ENCODE data around the gene MAP3K7CL.

Gene MAP3K7CL

GRCh38 chr21:29189353-29189752, 58.9 kb downstream of the MAP3K7CL start:
- no peak for DNase-seq (ENCODE audit: low read depth)
- H3K4me3 ChIP-seq (replicated peaks; ENCODE audit: low read depth, low read length), result no peak overlapping the region
- no peak for TF ChIP-seq CTCF (IDR thresholded peaks at IDR 0.05; ENCODE audit: low read length, missing control alignments)

- H3K4me3 ChIP-seq (replicated peaks; ENCODE audit: low read depth, low read length), result no peak overlapping the region
- DNase-seq (ENCODE audit: low read depth), result peak; percentile 73
- no peak for TF ChIP-seq CTCF (IDR thresholded peaks at IDR 0.05; ENCODE audit: low read length, missing control alignments)
These were observed 60.5 kb downstream of the MAP3K7CL start for GRCh38 chr21:29190923-29191331.

- DNase-seq (ENCODE audit: low read depth), result no peak
- H3K4me3 ChIP-seq (replicated peaks; ENCODE audit: low read depth, low read length), result no peak overlapping the region
- TF ChIP-seq CTCF (IDR thresholded peaks at IDR 0.05; ENCODE audit: low read length, missing control alignments), result no peak
These were observed 62.6 kb downstream of the MAP3K7CL start for GRCh38 chr21:29193072-29193471.

GRCh38 chr21:29193901-29194300, 63.5 kb downstream of the MAP3K7CL start:
- no peak for TF ChIP-seq CTCF (IDR thresholded peaks at IDR 0.05; ENCODE audit: low read length, missing control alignments)
- DNase-seq (ENCODE audit: low read depth), result no peak
- no peak overlapping the region for H3K4me3 ChIP-seq (replicated peaks; ENCODE audit: low read depth, low read length)

- no peak overlapping the region for H3K4me3 ChIP-seq (replicated peaks; ENCODE audit: low read depth, low read length)
These were observed 63.9 kb downstream of the MAP3K7CL start for GRCh38 chr21:29194342-29194741.

GRCh38 chr21:29194847-29195246, 64.4 kb downstream of the MAP3K7CL start:
- no peak for DNase-seq (ENCODE audit: low read depth)
- TF ChIP-seq CTCF (IDR thresholded peaks at IDR 0.05; ENCODE audit: low read length, missing control alignments), result no peak
- no peak overlapping the region for H3K4me3 ChIP-seq (replicated peaks; ENCODE audit: low read depth, low read length)

More at GRCh38 chr21:29194342-29194741, 63.9 kb downstream of the MAP3K7CL start:
- DNase-seq (ENCODE audit: low read depth), result no peak
- no peak for TF ChIP-seq CTCF (IDR thresholded peaks at IDR 0.05; ENCODE audit: low read length, missing control alignments)

- peak; percentile 96 for DNase-seq (ENCODE audit: low read depth)
- TF ChIP-seq CTCF (IDR thresholded peaks at IDR 0.05; ENCODE audit: low read length, missing control alignments), result peak; percentile 55
- peak overlapping the region; percentile 32 for H3K4me3 ChIP-seq (replicated peaks; ENCODE audit: low read depth, low read length)
These were observed 65.7 kb downstream of the MAP3K7CL start for GRCh38 chr21:29195981-29196669.

All from fibroblast of pulmonary artery (primary cell).